Measurements from ENCODE around the gene PEX11G.

DNA sequence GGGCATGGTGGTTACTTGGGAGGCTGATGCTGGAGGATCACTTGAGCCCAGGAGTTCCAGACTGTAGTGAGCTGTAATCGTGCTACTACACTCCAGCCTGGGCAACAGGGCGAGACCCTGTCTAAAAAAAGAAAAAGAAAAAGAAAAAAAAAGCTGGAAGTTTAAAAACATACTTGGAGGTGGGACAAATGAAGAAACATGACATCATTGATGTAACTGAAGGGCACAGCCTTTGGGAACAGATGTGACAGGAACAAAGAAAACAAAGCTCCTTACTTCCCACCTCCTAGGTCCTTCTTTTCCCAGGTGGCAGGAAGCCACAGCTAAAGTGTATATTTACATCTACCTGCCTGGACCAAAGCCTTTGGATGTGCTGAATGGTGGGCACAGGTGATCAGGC lies 1.9 kb downstream of the PEX11G start:
- TF ChIP-seq, protein P1, sequence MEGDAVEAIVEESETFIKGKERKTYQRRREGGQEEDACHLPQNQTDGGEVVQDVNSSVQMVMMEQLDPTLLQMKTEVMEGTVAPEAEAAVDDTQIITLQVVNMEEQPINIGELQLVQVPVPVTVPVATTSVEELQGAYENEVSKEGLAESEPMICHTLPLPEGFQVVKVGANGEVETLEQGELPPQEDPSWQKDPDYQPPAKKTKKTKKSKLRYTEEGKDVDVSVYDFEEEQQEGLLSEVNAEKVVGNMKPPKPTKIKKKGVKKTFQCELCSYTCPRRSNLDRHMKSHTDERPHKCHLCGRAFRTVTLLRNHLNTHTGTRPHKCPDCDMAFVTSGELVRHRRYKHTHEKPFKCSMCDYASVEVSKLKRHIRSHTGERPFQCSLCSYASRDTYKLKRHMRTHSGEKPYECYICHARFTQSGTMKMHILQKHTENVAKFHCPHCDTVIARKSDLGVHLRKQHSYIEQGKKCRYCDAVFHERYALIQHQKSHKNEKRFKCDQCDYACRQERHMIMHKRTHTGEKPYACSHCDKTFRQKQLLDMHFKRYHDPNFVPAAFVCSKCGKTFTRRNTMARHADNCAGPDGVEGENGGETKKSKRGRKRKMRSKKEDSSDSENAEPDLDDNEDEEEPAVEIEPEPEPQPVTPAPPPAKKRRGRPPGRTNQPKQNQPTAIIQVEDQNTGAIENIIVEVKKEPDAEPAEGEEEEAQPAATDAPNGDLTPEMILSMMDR (IDR thresholded peaks at IDR 0.05 in 2 of 3, conservative IDR thresholded peaks at IDR 0.05 in 1 of 3; ENCODE audit: control insufficient read depth in 2 of 3, extremely low read depth in 1 of 3, insufficient read depth in 1 of 3, low read depth in 3 of 3, low read length in 3 of 3): no peak
- no peak for TF ChIP-seq POLR2A (IDR thresholded peaks at IDR 0.05; ENCODE audit: low read depth, low read length)

Measured in GM12878 (cell line).